ENCODE results near the gene LRP5.

The LRP5 gene

DNA sequence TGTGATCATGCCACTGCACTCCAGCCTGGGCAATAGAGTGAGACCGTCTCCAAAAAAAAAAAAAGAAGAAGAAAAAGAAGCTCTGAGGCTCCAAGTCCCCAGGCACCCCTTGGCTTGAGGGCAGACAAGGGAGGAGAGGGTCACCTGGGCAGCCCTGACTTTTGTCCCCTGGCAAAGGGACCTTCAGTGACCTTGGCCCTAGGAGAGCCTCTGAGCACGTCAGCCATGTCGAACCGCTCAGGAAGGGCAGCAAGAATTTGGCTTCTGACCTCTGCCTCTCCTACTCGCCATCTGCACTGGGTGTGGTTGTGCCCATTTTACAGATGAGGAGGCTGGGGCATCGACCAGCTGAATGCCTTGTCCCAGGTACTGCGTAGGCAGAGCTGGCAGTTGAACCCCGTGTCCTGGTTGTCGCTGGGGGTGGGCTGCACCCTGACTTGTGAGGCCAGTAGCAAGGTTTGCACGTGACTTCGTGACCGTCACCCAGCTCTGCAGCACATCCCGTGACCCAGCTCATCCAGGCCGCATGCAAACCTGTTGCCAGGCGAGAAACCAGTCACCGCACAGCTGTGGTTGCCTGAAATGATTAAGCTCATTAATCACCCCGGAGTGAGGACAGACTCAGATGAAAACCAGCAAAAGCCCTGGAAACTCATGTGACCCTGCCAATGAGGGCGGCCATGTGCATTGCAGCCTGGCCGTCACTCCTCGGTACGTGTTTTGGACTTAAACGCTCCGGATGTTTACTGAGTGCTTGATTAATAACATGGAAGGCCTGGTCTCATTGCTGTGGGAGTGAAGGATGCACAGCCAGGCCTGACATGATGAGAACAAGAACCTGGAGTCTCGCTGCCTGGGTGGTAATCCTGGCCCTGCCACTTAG, 100.4 kb downstream of the LRP5 start:
- no peak overlapping the region for H3K4me3 ChIP-seq (replicated peaks; ENCODE audit: low read depth, low read length)
- peak; percentile 27 for DNase-seq (ENCODE audit: extremely low read depth, low read depth)
- TF ChIP-seq, protein P1, sequence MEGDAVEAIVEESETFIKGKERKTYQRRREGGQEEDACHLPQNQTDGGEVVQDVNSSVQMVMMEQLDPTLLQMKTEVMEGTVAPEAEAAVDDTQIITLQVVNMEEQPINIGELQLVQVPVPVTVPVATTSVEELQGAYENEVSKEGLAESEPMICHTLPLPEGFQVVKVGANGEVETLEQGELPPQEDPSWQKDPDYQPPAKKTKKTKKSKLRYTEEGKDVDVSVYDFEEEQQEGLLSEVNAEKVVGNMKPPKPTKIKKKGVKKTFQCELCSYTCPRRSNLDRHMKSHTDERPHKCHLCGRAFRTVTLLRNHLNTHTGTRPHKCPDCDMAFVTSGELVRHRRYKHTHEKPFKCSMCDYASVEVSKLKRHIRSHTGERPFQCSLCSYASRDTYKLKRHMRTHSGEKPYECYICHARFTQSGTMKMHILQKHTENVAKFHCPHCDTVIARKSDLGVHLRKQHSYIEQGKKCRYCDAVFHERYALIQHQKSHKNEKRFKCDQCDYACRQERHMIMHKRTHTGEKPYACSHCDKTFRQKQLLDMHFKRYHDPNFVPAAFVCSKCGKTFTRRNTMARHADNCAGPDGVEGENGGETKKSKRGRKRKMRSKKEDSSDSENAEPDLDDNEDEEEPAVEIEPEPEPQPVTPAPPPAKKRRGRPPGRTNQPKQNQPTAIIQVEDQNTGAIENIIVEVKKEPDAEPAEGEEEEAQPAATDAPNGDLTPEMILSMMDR (IDR thresholded peaks at IDR 0.05; ENCODE audit: low read depth, low read length, missing control alignments): no peak

DNA sequence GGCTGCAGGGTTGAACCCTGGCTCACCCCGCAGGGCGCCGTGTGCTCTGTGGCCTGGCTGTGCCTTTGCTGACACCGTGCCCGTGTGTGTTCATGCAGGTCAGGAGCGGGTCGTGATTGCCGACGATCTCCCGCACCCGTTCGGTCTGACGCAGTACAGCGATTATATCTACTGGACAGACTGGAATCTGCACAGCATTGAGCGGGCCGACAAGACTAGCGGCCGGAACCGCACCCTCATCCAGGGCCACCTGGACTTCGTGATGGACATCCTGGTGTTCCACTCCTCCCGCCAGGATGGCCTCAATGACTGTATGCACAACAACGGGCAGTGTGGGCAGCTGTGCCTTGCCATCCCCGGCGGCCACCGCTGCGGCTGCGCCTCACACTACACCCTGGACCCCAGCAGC, 101.2 kb downstream of the LRP5 start:
- TF ChIP-seq, protein P1 (IDR thresholded peaks at IDR 0.05; ENCODE audit: low read depth, low read length, missing control alignments): no peak
- no peak for DNase-seq (ENCODE audit: extremely low read depth, low read depth)
- H3K4me3 ChIP-seq (replicated peaks; ENCODE audit: low read depth, low read length): no peak overlapping the region

DNA sequence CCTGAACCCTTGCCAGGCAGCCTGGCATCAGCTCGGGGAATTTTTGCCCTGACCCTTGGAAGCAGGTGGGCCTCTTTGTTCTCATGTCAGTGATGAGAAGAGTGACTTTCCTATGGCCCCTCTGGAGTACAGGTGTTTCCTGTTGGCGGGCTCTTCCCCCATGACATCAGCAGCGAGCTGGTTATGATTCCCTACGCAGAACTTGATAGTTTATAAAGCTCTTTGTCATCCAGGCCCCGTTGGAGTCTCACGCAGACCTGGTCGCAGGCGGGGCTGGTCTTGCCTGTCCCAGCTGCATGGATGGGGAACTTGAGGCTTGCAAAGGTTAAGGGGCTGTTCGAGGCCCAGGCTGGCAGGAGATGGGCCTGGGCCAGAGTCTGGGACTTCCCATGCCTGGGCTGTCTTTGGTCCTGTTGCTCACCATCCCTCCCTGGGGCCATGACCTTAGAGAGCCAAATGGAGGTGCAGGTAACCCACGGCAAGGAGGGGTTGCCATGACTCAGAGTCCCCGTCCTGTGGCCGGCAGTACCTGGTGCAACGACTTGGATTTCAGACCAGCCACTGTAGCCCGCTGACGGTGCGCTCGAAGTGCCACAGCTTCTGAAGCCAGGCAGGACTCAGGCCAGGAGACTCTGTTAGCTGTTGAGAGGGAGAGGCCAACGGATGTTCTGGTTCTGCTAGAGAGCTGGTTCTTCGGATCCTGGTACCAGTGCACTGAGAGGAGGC, 102.3 kb downstream of the LRP5 start:
- TF ChIP-seq, protein P1 (IDR thresholded peaks at IDR 0.05; ENCODE audit: low read depth, low read length, missing control alignments): no peak
- DNase-seq (ENCODE audit: extremely low read depth, low read depth): no peak
- H3K4me3 ChIP-seq (replicated peaks; ENCODE audit: low read depth, low read length): no peak overlapping the region

DNA sequence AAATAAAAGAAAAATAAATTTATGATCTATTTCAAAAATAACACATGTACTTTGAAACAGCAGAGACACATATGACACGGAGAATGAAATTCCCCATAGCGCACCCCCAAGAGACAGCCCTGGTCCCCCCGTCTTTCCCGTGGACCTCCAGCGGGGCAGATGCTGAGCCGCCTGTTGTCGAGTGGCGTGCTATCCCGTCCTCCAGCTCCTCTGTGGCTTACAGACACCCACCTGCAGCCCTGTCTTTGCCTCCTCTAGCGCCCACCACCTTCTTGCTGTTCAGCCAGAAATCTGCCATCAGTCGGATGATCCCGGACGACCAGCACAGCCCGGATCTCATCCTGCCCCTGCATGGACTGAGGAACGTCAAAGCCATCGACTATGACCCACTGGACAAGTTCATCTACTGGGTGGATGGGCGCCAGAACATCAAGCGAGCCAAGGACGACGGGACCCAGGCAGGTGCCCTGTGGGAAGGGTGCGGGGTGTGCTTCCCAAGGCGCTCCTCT, 103.7 kb downstream of the LRP5 start:
- DNase-seq (ENCODE audit: extremely low read depth, low read depth): no peak
- no peak overlapping the region for H3K4me3 ChIP-seq (replicated peaks; ENCODE audit: low read depth, low read length)
- TF ChIP-seq, protein P1 (IDR thresholded peaks at IDR 0.05; ENCODE audit: low read depth, low read length, missing control alignments): no peak

DNA sequence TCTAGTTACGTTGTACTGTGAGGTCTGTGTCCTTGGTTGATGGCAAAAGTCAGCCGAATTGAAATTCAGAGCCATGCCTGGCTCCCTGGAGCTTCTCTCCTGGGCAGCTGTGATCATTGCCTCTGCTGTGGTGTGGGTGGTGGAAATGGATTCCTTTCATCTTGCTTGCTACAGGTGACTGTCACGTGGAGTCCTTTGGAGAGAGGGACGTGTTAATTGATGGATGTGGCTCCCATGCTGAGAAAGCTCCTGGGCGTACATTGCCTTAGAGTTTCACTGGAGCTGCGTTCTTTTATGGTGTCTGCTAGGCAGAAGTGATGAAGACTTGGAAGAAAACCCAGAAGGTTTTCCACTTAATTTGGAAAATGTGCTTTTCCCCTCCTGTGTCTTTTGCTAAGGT, 106.3 kb downstream of the LRP5 start:
- DNase-seq (ENCODE audit: extremely low read depth, low read depth): no peak
- TF ChIP-seq, protein P1 (IDR thresholded peaks at IDR 0.05; ENCODE audit: low read depth, low read length, missing control alignments): no peak

DNA sequence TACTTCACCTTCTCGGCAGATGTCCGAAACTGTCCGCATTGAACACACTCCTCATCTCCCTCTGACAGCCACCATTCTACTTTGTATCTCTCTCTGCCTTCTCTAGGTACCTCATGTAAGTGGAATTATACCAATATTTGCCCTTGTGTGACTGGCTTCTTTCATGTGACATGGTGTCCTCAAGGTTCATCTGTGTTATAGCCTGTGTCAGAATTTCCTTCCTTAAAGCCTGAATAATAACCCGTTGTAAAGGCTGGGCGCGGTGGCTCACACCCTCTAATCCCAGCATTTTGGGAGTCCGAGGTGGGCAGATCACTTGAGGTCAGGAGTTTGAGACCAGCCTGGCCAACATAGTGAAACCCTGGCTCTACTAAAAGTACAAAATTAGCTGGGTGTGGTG, 107.8 kb downstream of the LRP5 start:
- no peak for DNase-seq (ENCODE audit: extremely low read depth, low read depth)
- TF ChIP-seq, protein P1 (IDR thresholded peaks at IDR 0.05; ENCODE audit: low read depth, low read length, missing control alignments): no peak

More for the DNA sequence above, 106.3 kb downstream of the LRP5 start:
- H3K4me3 ChIP-seq (replicated peaks; ENCODE audit: low read depth, low read length): no peak overlapping the region

More for the DNA sequence above, 107.8 kb downstream of the LRP5 start:
- no peak overlapping the region for H3K4me3 ChIP-seq (replicated peaks; ENCODE audit: low read depth, low read length)
